HepG2 (cell line): ENCODE results near the gene TRIAP1. TPM values are rescaled to one million over a fixed set of nuclear protein-coding genes. Genes with fewer than 3 reads are reported as not detected.

Source experiments
- AGO2 ChIP-seq: fragments of 200-400 bp; formaldehyde crosslinking; optimal IDR thresholded peaks from 2 replicates; pipeline ENCODE3; 2017; ENCODE audit warnings: mild to moderate bottlenecking, low read depth, low read length, moderate library complexity
- KLF16 ChIP-seq, 2 experiments: sonication (generic) in 1 of 2; formaldehyde crosslinking in 1 of 2; IDR thresholded peaks; 2 replicates each; pipeline versions ENCODE4 v1.6.1 to v1.8.0; 2016 to 2023; ENCODE audit warnings: missing genetic modification reagents in 2 of 2, missing compliant biosample characterization in 1 of 2
- ZBTB38 ChIP-seq: sonication (generic); formaldehyde crosslinking; IDR thresholded peaks from 2 replicates; pipeline ENCODE4 v1.5.1; 2020; ENCODE audit warnings: mild to moderate bottlenecking, missing genetic modification reagents
- polyA plus RNA-seq, 8 experiments: library from polyadenylated mRNA; depleted of rRNA in 3 of 8; stranded (reverse) in 7 of 8; unstranded in 1 of 8; fragments of >200 nt; fragmentation: Illumina TruSeq in 4 of 8; extraction: Trizol in 4 of 8; gene quantifications; 2 replicates each; pipeline versions ENCODE4 v1.2.1 to v1.2.3, GENCODE V29; 2011 to 2016; ENCODE audit warnings: low read depth in 4 of 8, missing spikeins in 1 of 8, mixed read lengths in 1 of 8; ENCODE audit not compliant: insufficient read depth in 1 of 8
- total RNA-seq, 5 experiments: library from RNA; depleted of rRNA; stranded (reverse); fragments of >200 nt; fragmentation: Illumina TruSeq; extraction: Trizol; gene quantifications; 2 replicates each; pipeline ENCODE4 v1.2.3, GENCODE V29; 2016; ENCODE audit warnings: low read depth in 1 of 5
- TF ChIP-seq, protein P1 (sequence below): sonication (generic); formaldehyde crosslinking; conservative IDR thresholded peaks from 2 replicates; pipeline ENCODE4 v1.5.0; 2020; ENCODE audit warnings: missing genetic modification reagents
- TF ChIP-seq, protein P2 (sequence below): sonication (generic); formaldehyde crosslinking; IDR thresholded peaks from 2 replicates; pipeline ENCODE4 v1.5.0; 2020; ENCODE audit warnings: mild to moderate bottlenecking, missing genetic modification reagents, borderline replicate concordance
- TF ChIP-seq, protein P3 (sequence below): sonication (generic); formaldehyde crosslinking; IDR thresholded peaks from 2 replicates; pipeline ENCODE4 v1.4.0; 2020; ENCODE audit warnings: missing genetic modification reagents
- TF ChIP-seq, protein P4 (sequence below): sonication (generic); formaldehyde crosslinking; IDR thresholded peaks from 2 replicates; pipeline ENCODE4 v1.4.0; 2020; ENCODE audit warnings: missing genetic modification reagents, borderline replicate concordance
- TF ChIP-seq, protein P5 (sequence below): sonication (generic); formaldehyde crosslinking; IDR thresholded peaks from 2 replicates; pipeline ENCODE4 v1.4.0; 2020; ENCODE audit warnings: missing genetic modification reagents

Gene TRIAP1
- total and polyA plus RNA-seq, 2 of the 13 experiments (the other 11 are each of a cell fraction or from before 2014, with no cell fraction given): 55.0 to 117 TPM

DNA sequence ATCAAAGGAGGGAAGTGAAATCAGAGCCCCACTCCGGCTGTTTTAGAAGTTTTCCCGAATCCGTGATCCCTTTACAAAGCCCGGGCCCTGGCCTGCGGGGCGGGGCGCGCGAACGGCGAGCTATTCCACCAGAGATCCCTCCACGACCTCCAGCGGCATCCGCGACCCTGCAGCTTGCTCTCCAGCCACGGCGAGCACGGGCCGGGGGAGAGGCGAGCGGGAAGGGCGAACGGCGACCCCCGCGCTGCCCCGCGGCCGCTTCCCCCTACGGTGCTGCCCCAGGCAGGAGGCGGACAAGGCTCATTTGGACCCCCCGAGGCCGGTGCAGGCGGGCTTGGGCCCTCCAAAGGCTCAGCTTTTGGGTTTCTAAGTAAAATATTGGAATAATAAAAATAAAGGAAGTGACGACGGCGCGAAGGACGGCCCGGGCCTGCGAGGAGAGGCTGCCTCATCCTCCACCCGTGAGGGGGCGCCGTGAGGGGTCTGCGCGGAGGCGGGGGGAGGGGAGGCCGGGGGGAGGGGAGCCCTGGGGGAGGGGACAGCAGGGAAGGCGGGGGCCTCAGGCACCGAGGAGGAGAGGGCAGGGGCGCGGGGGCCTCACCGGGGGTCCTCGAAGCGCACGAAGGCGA is 22.8 kb upstream of the TRIAP1 start (continued):
- TF ChIP-seq, protein P1, sequence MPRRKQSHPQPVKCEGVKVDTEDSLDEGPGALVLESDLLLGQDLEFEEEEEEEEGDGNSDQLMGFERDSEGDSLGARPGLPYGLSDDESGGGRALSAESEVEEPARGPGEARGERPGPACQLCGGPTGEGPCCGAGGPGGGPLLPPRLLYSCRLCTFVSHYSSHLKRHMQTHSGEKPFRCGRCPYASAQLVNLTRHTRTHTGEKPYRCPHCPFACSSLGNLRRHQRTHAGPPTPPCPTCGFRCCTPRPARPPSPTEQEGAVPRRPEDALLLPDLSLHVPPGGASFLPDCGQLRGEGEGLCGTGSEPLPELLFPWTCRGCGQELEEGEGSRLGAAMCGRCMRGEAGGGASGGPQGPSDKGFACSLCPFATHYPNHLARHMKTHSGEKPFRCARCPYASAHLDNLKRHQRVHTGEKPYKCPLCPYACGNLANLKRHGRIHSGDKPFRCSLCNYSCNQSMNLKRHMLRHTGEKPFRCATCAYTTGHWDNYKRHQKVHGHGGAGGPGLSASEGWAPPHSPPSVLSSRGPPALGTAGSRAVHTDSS (CRISPR knock-in tag): no peak
- TF ChIP-seq, protein P2, sequence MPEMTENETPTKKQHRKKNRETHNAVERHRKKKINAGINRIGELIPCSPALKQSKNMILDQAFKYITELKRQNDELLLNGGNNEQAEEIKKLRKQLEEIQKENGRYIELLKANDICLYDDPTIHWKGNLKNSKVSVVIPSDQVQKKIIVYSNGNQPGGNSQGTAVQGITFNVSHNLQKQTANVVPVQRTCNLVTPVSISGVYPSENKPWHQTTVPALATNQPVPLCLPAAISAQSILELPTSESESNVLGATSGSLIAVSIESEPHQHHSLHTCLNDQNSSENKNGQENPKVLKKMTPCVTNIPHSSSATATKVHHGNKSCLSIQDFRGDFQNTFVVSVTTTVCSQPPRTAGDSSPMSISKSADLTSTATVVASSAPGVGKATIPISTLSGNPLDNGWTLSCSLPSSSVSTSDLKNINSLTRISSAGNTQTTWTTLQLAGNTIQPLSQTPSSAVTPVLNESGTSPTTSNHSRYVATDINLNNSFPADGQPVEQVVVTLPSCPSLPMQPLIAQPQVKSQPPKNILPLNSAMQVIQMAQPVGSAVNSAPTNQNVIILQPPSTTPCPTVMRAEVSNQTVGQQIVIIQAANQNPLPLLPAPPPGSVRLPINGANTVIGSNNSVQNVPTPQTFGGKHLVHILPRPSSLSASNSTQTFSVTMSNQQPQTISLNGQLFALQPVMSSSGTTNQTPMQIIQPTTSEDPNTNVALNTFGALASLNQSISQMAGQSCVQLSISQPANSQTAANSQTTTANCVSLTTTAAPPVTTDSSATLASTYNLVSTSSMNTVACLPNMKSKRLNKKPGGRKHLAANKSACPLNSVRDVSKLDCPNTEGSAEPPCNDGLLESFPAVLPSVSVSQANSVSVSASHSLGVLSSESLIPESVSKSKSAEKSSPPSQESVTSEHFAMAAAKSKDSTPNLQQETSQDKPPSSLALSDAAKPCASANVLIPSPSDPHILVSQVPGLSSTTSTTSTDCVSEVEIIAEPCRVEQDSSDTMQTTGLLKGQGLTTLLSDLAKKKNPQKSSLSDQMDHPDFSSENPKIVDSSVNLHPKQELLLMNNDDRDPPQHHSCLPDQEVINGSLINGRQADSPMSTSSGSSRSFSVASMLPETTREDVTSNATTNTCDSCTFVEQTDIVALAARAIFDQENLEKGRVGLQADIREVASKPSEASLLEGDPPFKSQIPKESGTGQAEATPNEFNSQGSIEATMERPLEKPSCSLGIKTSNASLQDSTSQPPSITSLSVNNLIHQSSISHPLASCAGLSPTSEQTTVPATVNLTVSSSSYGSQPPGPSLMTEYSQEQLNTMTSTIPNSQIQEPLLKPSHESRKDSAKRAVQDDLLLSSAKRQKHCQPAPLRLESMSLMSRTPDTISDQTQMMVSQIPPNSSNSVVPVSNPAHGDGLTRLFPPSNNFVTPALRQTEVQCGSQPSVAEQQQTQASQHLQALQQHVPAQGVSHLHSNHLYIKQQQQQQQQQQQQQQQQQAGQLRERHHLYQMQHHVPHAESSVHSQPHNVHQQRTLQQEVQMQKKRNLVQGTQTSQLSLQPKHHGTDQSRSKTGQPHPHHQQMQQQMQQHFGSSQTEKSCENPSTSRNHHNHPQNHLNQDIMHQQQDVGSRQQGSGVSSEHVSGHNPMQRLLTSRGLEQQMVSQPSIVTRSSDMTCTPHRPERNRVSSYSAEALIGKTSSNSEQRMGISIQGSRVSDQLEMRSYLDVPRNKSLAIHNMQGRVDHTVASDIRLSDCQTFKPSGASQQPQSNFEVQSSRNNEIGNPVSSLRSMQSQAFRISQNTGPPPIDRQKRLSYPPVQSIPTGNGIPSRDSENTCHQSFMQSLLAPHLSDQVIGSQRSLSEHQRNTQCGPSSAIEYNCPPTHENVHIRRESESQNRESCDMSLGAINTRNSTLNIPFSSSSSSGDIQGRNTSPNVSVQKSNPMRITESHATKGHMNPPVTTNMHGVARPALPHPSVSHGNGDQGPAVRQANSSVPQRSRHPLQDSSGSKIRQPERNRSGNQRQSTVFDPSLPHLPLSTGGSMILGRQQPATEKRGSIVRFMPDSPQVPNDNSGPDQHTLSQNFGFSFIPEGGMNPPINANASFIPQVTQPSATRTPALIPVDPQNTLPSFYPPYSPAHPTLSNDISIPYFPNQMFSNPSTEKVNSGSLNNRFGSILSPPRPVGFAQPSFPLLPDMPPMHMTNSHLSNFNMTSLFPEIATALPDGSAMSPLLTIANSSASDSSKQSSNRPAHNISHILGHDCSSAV (CRISPR knock-in tag): no peak
- TF ChIP-seq KLF16 (CRISPR knock-in tag; IDR thresholded peaks at IDR 0.05) (no peak), ZBTB38 (no peak), AGO2 (peak; percentile 71)
- TF ChIP-seq, protein P3, sequence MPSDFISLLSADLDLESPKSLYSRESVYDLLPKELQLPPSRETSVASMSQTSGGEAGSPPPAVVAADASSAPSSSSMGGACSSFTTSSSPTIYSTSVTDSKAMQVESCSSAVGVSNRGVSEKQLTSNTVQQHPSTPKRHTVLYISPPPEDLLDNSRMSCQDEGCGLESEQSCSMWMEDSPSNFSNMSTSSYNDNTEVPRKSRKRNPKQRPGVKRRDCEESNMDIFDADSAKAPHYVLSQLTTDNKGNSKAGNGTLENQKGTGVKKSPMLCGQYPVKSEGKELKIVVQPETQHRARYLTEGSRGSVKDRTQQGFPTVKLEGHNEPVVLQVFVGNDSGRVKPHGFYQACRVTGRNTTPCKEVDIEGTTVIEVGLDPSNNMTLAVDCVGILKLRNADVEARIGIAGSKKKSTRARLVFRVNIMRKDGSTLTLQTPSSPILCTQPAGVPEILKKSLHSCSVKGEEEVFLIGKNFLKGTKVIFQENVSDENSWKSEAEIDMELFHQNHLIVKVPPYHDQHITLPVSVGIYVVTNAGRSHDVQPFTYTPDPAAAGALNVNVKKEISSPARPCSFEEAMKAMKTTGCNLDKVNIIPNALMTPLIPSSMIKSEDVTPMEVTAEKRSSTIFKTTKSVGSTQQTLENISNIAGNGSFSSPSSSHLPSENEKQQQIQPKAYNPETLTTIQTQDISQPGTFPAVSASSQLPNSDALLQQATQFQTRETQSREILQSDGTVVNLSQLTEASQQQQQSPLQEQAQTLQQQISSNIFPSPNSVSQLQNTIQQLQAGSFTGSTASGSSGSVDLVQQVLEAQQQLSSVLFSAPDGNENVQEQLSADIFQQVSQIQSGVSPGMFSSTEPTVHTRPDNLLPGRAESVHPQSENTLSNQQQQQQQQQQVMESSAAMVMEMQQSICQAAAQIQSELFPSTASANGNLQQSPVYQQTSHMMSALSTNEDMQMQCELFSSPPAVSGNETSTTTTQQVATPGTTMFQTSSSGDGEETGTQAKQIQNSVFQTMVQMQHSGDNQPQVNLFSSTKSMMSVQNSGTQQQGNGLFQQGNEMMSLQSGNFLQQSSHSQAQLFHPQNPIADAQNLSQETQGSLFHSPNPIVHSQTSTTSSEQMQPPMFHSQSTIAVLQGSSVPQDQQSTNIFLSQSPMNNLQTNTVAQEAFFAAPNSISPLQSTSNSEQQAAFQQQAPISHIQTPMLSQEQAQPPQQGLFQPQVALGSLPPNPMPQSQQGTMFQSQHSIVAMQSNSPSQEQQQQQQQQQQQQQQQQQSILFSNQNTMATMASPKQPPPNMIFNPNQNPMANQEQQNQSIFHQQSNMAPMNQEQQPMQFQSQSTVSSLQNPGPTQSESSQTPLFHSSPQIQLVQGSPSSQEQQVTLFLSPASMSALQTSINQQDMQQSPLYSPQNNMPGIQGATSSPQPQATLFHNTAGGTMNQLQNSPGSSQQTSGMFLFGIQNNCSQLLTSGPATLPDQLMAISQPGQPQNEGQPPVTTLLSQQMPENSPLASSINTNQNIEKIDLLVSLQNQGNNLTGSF: no peak
- TF ChIP-seq, protein P4, sequence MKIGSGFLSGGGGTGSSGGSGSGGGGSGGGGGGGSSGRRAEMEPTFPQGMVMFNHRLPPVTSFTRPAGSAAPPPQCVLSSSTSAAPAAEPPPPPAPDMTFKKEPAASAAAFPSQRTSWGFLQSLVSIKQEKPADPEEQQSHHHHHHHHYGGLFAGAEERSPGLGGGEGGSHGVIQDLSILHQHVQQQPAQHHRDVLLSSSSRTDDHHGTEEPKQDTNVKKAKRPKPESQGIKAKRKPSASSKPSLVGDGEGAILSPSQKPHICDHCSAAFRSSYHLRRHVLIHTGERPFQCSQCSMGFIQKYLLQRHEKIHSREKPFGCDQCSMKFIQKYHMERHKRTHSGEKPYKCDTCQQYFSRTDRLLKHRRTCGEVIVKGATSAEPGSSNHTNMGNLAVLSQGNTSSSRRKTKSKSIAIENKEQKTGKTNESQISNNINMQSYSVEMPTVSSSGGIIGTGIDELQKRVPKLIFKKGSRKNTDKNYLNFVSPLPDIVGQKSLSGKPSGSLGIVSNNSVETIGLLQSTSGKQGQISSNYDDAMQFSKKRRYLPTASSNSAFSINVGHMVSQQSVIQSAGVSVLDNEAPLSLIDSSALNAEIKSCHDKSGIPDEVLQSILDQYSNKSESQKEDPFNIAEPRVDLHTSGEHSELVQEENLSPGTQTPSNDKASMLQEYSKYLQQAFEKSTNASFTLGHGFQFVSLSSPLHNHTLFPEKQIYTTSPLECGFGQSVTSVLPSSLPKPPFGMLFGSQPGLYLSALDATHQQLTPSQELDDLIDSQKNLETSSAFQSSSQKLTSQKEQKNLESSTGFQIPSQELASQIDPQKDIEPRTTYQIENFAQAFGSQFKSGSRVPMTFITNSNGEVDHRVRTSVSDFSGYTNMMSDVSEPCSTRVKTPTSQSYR (CRISPR knock-in tag): peak; percentile 76; the same call in 1 of the 2 replicates
- TF ChIP-seq, protein P5, sequence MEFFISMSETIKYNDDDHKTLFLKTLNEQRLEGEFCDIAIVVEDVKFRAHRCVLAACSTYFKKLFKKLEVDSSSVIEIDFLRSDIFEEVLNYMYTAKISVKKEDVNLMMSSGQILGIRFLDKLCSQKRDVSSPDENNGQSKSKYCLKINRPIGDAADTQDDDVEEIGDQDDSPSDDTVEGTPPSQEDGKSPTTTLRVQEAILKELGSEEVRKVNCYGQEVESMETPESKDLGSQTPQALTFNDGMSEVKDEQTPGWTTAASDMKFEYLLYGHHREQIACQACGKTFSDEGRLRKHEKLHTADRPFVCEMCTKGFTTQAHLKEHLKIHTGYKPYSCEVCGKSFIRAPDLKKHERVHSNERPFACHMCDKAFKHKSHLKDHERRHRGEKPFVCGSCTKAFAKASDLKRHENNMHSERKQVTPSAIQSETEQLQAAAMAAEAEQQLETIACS (CRISPR knock-in tag): no peak
